ENCODE data around the gene ARMC7. TPM values are rescaled to one million over a fixed set of nuclear protein-coding genes. Genes with fewer than 3 reads are reported as not detected.
A peak's percentile ranks its signal among the peaks of the same experiment; 100 is the strongest.

ARMC7 gene
- total RNA-seq, 1 experiment from 2014 or later: 14.3 TPM

DNA sequence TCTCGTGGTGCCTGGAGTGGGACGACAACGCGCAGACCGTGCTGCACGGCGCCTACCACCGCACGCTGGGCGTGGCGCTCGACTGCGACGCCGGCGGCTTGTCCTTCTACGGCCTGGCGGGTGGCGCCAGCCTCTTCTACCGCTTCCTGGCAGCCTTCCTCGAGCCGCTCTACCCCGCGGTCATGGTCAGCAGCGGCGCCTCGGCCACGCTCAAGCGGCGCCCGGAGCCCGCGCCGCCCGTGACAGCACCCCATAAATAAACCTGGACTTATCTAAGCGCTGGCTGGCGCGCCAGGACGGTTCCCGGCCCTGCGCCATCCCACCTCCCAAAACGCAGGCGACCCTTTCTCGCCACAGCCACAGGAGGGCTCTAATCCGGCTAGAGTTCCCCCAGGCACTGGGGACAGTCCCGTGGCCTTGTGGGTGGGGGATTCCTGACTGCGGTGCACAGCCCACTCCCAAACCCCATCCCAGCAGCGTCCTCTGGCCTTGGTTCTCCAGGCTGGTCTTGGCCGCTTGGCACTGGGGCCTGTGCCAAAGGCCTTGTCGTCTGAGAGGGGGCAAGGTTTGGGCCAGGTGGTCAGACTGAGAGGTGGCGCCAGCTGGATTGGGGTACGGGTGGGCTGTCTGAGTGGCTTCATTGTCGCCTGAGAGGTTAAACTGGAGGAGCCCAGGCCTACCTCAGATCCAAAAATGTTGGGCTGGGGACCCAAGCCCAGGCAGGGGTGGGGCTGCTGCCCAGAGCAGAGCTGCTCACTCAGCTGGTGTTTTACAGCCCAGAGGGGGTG is 32.1 kb upstream of the ARMC7 start:
- no peak for DNase-seq (ENCODE audit: extremely low read depth, low read depth)

DNA sequence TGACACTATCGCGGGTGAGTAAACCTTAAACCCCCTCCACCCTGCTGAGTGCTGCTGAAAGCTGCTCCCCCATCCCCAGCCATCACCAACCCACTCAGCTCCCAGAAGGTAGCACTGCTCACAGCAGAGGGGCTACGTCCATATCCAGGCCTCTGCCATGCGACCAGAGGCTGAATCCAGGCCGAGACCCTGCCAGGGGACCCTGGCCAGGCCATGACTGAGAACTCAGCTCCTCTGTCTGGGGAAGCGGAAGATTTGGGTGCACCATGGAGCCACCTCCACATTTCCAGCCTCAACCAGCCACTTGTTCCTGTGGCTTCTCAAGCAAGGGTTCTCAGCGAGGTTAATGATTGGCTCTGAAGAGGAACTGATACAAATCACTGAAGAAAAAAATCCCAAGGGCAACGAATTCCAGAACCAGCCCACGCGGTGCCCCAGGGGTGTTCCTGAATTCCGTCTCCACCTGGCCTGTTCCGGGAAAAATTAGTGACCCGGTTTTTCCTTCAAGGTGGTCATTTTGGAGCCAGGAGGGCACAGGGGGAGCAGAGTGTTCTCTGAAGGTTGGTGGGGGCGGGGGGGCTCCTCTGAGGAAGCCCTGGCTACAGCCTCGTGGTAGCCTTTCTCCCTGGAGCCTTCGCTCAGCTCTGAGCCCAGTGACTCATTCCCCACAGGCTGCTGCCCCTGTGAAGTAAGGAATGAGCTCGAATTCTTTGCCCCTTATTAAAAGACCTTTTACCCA is 31.3 kb upstream of the ARMC7 start:
- DNase-seq (ENCODE audit: extremely low read depth, low read depth): no peak

DNA sequence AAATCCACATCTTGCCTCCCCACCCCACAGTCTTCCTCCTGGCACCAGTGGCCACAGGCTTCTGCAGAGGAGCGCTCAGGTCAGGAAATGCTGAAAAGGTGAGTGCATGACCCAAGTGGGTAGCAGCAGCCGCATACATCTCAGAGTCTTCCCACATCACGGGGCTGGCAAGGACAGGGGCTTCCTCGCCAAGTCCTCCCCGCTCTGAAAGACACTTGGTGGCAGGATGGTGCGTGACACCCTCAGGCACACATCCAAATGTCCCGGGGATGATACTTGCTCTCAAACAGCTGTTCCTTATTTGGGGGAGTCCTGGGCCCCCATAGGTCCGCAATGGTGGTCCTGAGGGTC is 30.8 kb upstream of the ARMC7 start:
- DNase-seq (ENCODE audit: extremely low read depth, low read depth): no peak

DNA sequence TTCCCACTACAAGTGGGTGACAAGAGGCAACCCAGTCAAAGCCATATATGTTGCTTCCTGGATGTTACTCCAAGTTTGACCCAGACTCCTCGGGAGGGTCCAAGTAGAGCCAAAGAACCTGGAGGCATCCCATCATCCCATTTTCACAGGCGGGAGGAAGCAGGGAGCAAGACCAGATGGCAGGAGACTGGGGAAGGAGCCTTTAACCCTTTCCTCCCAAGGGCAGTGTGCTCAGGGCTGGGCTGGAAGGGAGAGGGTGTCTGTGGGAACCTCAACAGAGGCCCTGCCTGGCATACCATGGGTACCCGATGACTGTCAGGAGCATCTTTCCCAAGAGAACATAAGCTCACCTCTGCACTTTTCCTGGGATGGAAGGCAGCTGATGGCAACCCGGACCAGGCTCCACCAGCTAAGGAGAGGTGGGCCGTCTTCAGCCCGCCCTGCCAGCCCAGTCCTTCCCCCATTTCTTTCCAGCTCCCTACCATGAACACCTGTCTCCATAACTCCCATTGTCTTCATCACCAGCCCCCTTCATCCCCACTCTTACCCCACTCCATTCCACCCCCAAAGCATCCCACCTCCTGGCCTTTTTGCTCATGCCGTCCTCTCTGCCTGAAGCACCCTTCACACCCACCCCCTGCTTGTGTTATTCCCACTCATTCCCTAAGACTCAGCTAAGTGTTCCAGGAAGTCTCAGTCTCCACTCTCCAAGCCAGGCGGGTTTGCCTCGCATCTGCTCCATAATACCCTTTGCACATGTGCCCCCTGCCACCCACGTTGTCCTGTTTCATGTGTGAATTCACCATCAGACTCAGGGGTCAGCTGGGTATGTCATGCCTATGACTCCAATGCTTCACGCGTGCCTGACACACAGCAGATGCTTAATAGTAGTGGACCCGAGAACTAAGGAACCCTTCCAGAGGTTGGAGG is 27.9 kb upstream of the ARMC7 start:
- DNase-seq (ENCODE audit: extremely low read depth, low read depth): no peak

DNA sequence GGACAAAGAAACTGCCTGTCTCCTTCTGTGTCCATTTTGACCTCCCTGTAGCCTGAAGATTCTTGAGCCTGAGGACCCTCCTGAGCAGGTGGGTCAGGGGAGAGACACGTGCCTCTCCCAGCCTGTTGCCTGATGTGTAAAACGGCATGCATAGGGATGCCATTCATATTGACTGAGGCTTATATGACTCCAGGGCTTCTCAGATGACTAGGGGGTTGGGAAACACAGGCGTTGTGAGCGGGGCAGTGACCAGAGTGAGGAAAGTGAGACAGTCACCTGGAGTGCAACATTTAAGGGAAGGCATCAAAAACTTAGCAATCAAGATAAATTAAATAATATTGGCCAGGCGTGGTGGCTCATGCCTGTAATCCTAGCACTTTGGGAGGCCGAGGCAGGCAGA is 27.1 kb upstream of the ARMC7 start:
- DNase-seq (ENCODE audit: extremely low read depth, low read depth): no peak

DNA sequence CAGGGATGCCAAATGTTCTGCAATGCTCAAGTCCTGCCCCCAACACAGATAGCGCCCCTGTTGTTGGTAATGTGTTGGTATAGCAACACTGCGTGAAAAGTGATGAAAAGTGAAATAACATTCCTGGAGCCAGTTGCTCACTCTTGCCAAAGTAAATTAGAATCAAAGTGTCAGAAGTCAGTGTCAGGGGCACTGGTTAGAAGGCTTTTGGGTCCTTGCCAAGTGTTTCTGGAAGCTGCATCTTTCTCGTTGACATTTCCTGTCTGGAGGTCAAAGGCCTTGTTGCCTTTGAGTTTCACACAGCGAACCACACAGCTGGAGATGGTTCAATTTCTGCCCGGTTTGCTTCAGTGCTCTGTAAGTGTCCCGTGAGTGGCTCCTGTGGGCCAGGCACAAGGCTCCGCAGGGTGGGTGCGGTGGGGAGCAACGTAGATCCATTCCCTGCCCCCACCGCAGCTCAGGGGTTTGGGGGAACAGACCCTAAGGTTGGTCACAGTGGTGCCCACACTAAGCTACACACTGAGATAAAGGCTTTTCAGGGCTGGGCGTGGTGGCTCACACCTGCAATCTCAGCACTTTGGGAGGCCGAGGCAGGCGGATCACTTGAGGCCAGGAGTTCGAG is 25.6 kb upstream of the ARMC7 start:
- peak; percentile 97 for DNase-seq (ENCODE audit: extremely low read depth, low read depth)

DNA sequence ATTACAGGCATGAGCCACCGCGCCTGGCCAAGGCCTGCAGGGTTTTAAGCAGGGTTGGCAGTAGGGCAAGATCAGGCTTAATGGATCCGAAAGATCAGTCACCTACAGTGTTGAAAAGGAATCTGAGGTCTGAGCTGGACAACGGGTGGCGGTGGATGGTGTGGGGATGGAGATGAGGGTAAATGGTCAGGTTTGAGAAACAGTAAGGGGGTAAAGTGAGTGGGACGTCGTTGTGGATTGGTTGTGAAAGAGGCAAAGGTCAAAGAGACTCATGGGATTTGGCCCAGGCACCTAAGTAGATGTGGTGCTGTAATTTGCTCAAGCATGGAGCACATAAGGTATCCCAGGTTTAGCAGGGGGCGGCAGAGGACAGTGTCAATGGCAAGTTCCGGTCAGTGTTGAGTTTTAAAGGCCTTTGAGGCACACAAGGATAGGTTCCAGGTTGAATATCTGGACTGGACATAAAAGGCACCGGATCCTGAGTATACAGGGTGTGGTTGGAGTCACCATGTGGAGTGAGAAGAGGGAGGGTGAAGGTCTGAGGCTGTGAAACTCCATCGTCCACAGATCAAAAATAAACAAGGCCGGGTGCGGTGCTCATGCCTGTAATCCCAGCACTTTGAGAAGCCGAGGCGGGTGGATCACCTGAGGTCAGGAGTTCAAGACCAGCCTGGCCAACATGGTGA is 23.1 kb upstream of the ARMC7 start:
- DNase-seq (ENCODE audit: extremely low read depth, low read depth): no peak

DNA sequence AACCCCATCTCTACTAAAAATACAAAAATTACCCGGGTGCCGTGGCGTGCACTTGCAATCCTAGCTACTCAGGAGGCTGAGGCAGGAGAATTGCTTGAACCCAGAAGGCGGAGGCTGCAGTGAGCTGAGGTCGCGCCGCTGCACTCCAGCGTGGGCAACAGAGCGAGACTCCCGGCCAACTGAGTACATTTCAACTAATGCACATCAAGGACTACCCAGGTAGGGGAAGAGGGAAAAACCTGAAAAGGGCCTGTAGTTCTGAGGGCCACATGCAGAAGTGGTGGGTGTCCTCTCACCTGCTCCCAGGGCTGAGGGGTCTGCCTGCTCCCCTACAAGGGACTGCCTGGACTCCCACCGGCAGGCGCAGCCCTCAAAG is 22.6 kb upstream of the ARMC7 start:
- no peak for DNase-seq (ENCODE audit: extremely low read depth, low read depth)

DNA sequence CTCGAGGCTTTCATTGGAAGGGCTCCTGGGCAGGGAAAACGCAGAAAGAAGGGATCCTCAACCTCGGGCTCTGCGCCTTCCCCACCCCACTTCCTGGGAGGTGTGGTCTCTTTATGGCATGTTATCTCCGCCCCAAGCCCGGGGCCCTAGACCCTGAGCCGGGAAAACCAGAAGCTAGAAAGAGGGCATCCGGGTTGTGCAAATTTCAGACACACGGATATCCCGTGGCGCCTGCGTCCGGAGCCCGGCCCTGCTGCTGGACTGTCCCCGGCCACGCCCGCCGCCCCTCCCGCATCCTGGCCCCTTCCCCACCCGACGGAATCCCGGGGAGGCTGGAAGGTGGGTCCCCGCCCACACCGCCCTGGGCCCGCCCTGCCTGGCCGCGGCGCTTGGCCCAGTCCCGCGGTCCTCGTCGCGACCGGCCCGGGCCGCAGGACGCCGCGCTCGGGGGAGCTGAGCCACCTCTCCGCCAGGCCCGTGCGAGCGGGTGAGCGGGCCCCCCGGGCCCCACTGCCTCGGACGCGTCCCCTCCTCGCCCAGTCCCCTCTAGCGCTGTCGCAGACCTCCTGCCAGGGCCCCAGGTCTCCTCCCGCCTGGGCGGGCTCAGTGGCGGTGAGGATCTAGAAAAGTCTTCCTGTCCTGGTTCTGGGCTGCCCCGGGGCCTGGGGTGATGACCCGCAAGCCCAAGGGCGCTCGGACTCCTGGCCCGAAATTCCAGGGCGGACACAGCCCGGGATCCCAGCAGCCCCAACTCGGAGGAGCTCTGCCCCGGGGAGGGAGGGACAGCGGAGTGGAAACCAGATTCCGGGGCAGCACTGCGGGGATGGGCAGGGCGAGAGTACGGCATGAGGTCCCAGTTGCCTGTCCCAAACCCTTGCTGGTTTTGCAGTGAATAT is 22.0 kb upstream of the ARMC7 start, which contains the start of gene SLC16A5:
SLC16A5 (plus strand) TSS at position 397 of the 896 bp plus-strand sequence. CDS start 5,683 bp downstream, outside the sequence.
- DNase-seq (ENCODE audit: extremely low read depth, low read depth): peak; percentile 94

DNA sequence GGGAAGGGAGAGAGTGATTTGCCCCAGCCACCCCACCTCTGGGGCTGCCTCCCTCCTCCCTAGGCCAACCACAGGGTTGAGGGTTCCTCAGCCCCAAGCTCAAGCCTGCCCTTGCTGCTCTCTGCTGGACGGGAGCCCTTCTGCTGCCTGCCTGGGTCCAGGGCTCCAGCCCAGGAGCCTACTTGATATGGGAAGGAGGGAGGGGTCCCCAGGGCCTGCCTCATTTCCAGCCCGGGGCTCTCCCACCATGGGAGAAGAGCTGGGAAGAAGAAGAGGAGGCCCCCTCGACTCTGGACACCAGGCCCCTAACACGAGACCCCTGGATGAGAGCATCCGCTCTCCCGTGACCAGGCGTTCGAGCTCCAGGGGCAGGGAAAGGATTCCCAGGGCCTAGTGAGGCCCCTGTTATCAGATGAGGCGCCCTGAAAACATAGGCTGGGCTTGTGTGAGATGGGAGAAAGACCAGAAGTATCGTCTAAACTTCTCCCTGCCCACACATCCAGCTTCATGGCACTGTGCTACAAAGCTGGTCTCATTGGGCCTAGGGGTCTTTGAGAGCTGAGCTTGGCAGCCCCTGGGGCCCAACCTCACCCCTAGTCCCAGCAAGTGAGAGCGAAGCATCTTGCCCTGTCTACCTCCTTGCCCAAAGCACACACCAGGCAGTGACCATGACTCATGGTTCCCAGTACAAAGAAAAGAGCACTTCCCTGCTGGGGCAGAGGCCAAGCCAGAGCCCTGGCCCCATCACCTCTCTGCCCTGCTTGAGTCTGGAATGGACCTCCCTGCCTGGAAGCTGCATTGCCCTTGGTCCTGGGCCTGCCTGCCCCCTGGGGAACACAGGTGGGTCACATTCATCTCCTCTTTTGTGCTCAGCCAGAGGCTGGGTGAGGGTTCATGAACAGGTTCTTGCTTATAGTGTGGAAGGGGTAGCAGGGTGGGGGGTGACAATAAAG is 21.0 kb upstream of the ARMC7 start:
- no peak for DNase-seq (ENCODE audit: extremely low read depth, low read depth)

DNA sequence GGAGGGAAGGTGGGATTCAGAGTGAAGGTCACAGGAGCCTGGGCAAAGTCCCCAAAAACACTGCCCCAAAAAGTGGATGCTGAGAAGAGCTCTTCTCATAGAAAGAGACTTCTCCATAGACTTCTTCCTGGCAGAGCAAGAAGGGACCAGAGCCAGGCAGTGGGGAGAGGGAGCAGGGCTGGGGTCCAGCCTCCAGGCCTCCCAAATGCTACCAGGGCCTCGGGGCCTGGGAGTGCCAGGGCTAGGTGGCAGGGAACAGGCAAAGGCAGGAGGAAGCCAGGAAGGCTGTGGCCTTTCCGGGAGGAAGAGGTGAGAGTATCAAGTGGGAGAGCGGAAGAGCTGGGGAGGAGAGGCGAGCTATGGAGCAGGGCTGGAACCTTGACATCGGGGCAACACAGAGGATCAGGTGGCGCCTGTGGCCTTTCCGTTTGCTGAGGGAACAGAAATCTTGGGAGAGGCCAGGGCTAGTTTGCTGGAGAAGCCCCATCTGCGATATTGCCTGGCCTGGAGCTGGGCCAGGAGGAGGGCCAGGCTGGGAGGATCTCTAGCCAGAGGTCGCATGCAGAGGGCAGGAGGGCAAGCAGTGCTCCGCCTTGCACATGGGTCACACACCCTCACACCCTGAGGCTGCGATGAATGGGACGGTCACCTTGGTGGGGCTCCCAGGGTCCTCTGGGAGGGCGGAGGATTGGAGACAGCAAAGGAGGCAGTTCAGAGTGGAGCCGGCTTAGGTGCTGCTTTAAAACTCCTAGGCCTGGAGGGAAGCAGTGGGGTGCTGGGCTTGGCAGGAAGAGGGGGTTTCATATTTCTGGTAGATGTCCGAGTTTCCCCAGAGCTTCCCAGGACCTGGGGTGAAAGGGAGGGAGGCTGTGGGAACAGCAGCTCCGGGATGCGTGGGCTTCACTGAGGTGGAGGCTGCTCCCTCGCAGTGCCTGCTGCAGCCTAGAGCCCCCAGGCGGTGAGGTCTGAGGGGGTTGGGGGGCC is 18.6 kb upstream of the ARMC7 start:
- DNase-seq (ENCODE audit: extremely low read depth, low read depth): no peak

DNA sequence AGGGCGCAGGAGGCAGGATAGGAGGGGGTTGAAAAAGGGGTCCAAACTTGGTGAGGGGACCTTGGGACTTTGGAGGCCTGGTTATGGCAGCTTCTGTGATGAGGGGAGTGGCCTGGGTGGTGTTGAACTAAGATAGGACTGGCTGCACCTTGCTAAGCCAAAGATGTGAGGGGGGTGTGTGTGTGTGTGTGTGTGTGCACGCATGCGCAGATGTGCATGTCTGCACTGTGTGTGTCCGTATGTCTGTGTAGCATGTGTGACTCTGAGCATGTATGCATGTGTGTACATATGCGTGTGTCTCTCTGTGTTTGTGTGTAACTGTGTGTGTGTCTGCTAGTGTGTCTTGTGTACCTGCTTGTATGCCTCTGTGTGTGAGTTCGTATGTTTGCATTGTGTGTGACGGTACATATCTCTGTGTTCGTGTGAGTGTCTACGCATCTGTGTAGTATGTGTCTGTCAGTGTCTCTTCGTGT is 17.9 kb upstream of the ARMC7 start:
- DNase-seq (ENCODE audit: extremely low read depth, low read depth): no peak

DNA sequence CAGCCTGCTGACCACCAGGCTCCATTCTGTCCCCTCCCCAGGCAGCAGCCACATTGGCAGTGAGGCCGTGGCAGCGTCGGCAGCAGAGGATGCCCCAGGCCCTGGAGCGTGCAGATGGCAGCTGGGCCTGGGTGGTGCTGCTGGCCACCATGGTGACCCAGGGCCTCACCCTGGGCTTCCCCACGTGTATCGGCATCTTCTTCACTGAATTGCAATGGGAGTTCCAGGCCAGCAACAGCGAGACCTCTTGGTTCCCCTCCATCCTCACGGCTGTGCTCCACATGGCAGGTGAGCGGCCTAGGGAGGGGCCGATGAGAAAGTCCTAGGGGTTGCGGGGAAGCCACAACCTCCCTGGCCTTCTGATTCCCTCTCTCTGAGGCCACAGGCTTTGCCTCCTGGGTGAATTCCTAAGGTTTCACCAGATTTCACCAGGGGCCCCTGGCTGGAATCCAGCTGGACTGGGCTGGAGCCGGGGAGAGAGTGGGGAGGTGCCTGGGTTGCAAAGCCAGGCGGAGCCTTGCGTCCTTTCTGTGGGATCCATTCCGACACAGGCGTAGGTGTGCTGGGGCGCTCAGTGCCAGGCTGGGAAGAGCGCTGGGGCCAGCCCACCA is 16.1 kb upstream of the ARMC7 start:
- peak; percentile 65 for DNase-seq (ENCODE audit: extremely low read depth, low read depth)

DNA sequence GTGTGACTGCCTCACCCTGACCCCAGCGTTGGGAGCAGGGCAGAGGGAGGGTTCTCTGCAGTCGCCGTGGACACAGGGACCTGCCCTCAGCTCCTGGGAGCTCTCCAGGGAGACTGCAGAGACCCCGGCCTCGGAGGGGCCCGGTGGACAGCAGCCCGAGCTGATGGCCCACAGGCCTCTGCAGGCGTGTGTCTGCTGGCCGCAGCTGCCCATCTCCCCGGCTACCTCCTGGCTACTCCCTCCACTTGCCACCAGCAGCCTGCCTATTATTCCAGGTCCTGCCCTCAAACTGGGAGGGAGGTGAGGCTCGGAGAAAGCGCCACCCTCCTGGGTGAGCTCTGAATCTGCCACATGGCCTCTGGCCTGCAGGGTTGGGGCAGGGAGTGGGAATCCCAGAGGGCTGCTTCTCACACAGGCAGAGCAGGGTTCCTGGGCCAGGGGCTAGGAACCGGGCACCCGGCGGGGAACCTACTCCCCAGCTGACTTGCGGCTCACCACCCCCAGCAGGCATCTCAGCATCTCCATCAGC is 14.8 kb upstream of the ARMC7 start:
- DNase-seq (ENCODE audit: extremely low read depth, low read depth): no peak

DNA sequence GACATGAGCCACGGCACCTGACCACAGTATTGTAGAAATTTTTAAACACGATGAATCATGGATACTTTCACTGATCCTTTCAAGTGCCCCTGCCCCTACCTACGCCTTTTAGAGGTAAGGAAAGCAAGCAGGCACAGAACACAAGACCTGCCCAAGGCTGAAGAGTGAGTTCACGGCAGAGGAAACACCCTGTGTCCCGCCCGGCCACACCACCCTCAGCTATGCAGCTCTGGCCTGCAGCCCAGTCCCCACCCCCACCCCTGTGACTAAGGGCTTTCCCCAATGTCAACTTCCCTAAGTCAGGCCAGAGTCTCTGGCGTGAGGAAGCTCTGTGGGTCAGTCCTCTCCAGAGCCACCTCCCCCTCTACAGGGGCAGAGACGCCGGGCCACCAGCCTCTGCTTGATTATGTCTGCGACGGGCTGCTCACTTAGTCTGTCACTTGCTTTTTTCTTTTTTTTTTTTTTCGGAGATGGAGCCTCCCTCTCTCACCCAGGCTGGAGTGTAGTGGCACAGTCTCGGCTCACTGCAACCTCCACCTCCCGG is 13.6 kb upstream of the ARMC7 start:
- DNase-seq (ENCODE audit: extremely low read depth, low read depth): peak; percentile 94

DNA sequence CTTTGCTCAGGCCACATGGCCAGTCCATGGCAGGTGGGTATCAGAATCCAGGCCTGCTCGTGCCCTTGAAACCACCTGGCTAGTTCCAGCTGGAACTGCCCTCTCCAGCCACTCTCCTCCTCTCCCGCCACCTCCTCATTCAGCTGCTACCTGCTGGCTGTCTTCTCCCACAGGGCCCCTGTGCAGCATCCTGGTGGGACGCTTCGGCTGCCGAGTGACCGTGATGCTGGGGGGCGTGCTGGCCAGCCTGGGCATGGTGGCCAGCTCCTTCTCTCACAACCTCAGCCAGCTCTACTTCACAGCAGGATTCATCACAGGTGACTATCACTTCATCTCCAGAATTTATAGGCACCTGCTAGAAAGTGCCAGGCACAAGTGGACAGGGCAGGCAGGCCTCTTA is 11.9 kb upstream of the ARMC7 start:
- no peak for DNase-seq (ENCODE audit: extremely low read depth, low read depth)
